ENCODE data around the gene HLA-E. TPM values are rescaled to one million over a fixed set of nuclear protein-coding genes. Genes with fewer than 3 reads are reported as not detected.
"Not testable (repeated sequence)": the region's sequence is repeated elsewhere in the genome, so short reads cannot be mapped to it uniquely, and the experiment has no call there.

The HLA-E gene
- total RNA-seq, 1 donor from 2014 or later, result 618 TPM

- Histone ChIP-seq H3K27me3 (no peaks in the 10 kb centered on the region), H3K36me3 (no peaks in the 10 kb centered on the region), H3K4me3 (no peak overlapping the region), H3K27ac (no peak overlapping the region), H3K4me1 (peaks cover 5% of the 10 kb centered on the region), H3K9me3 (no peaks in the 10 kb centered on the region)
- intact Hi-C loops (cut with DNase I), result no loop called here
- TF ChIP-seq CTCF (IDR thresholded peaks at IDR 0.05), result no peak
- no peak for TF ChIP-seq POLR2AphosphoS5 (IDR thresholded peaks at IDR 0.05; ENCODE audit: insufficient read depth in 1 of 2, low read depth in 1 of 2)
- TF ChIP-seq POLR2A (IDR thresholded peaks at IDR 0.05), result no peak
- DNase-seq (ENCODE audit: extremely low spot score in 2 of 2), result no peak
Measured at GRCh38 chr6:30513451-30513850, 24.1 kb downstream of the HLA-E start.

- peak overlapping the region; percentile 93 for H3K27ac ChIP-seq
- intact Hi-C loops (cut with DNase I), result no loop called here
- peaks cover 12% of the 10 kb centered on the region for H3K4me1 ChIP-seq
- DNase-seq (ENCODE audit: extremely low spot score in 2 of 2), result no peak
- no peaks in the 10 kb centered on the region for H3K36me3 ChIP-seq
- H3K27me3 ChIP-seq, result no peaks in the 10 kb centered on the region
- no peak for TF ChIP-seq POLR2A (IDR thresholded peaks at IDR 0.05)
- TF ChIP-seq CTCF (IDR thresholded peaks at IDR 0.05), result no peak
- no peak for TF ChIP-seq POLR2AphosphoS5 (IDR thresholded peaks at IDR 0.05; ENCODE audit: insufficient read depth in 1 of 2, low read depth in 1 of 2)
- H3K4me3 ChIP-seq, result no peak overlapping the region
- no peaks in the 10 kb centered on the region for H3K9me3 ChIP-seq
Measured at GRCh38 chr6:30515106-30515505, 25.8 kb downstream of the HLA-E start.

GRCh38 chr6:30515944-30516753 lies 26.8 kb downstream of the HLA-E start:
- intact Hi-C loops (cut with DNase I), result no loop called here
- DNase-seq (ENCODE audit: extremely low spot score in 2 of 2), result peak in 1 of 2 donors; percentile 97
- no peaks in the 10 kb centered on the region for H3K27me3 ChIP-seq
- H3K27ac ChIP-seq, result peak overlapping the region; percentile 93
- H3K4me1 ChIP-seq, result peaks cover 21% of the 10 kb centered on the region
- H3K36me3 ChIP-seq, result no peaks in the 10 kb centered on the region
- H3K4me3 ChIP-seq, result peak overlapping the region; percentile 44 to 46
- H3K9me3 ChIP-seq, result no peaks in the 10 kb centered on the region
- TF ChIP-seq CTCF (IDR thresholded peaks at IDR 0.05), result no peak
- TF ChIP-seq POLR2AphosphoS5 (IDR thresholded peaks at IDR 0.05; ENCODE audit: insufficient read depth in 1 of 2, low read depth in 1 of 2), result peak; percentile 80 to 92
- TF ChIP-seq POLR2A (IDR thresholded peaks at IDR 0.05), result peak in 1 of 2 donors; percentile 41

- intact Hi-C loops (cut with DNase I); H3K9me3 ChIP-seq; DNase-seq (ENCODE audit: extremely low spot score in 2 of 2); H3K27me3 ChIP-seq; H3K36me3 ChIP-seq: not testable (repeated sequence)
- peak overlapping the region; percentile 44 to 46 for H3K4me3 ChIP-seq
- peaks cover 27% of the 10 kb centered on the region for H3K4me1 ChIP-seq
- peak overlapping the region; percentile 93 for H3K27ac ChIP-seq
Measured at GRCh38 chr6:30516754-30517076, 27.4 kb downstream of the HLA-E start.

- H3K36me3 ChIP-seq; intact Hi-C loops (cut with DNase I); DNase-seq (ENCODE audit: extremely low spot score in 2 of 2); H3K27ac ChIP-seq; H3K4me3 ChIP-seq; H3K9me3 ChIP-seq; H3K27me3 ChIP-seq: not testable (repeated sequence)
- peaks cover 30% of the 10 kb centered on the region for H3K4me1 ChIP-seq
Measured at GRCh38 chr6:30517767-30518504, 28.6 kb downstream of the HLA-E start.

- H3K9me3 ChIP-seq; H3K27ac ChIP-seq; DNase-seq (ENCODE audit: extremely low spot score in 2 of 2); intact Hi-C loops (cut with DNase I); H3K4me3 ChIP-seq; H3K36me3 ChIP-seq; H3K27me3 ChIP-seq: not testable (repeated sequence)
- H3K4me1 ChIP-seq, result peaks cover 30% of the 10 kb centered on the region
Measured at GRCh38 chr6:30518505-30519145, 29.3 kb downstream of the HLA-E start.

All from vagina (tissue), 2 donors.